ENCODE results near the gene KANSL1. TPM values are rescaled to one million over a fixed set of nuclear protein-coding genes. Genes with fewer than 3 reads are reported as not detected.
"Not testable (repeated sequence)": the region's sequence is repeated elsewhere in the genome, so short reads cannot be mapped to it uniquely, and the experiment has no call there.

The KANSL1 gene
- total and polyA plus RNA-seq, 2 experiments from 2014 or later = 37.3 to 84.3 TPM

- peaks cover 74% of the 10 kb centered on the region for H4K20me1 ChIP-seq (ENCODE audit: insufficient read depth, poor library complexity, severe bottlenecking)
- H3K4me2 ChIP-seq = peak overlapping the region; percentile 77
- H3K27me3 ChIP-seq = no peaks in the 10 kb centered on the region
- H3K4me1 ChIP-seq (ENCODE audit: insufficient read depth) = peaks cover 36% of the 10 kb centered on the region
- peak; percentile 67 for DNase-seq (ENCODE audit: low spot score)
- H3K9me2 ChIP-seq (replicated peaks; ENCODE audit: insufficient read depth) = no peaks in the 10 kb centered on the region
- no peaks in the 10 kb centered on the region for H3K36me3 ChIP-seq (replicated peaks; ENCODE audit: insufficient read depth, low read depth)
- no peak for TF ChIP-seq EZH2 (IDR thresholded peaks at IDR 0.05; ENCODE audit: borderline replicate concordance)
- TF ChIP-seq, protein P1, sequence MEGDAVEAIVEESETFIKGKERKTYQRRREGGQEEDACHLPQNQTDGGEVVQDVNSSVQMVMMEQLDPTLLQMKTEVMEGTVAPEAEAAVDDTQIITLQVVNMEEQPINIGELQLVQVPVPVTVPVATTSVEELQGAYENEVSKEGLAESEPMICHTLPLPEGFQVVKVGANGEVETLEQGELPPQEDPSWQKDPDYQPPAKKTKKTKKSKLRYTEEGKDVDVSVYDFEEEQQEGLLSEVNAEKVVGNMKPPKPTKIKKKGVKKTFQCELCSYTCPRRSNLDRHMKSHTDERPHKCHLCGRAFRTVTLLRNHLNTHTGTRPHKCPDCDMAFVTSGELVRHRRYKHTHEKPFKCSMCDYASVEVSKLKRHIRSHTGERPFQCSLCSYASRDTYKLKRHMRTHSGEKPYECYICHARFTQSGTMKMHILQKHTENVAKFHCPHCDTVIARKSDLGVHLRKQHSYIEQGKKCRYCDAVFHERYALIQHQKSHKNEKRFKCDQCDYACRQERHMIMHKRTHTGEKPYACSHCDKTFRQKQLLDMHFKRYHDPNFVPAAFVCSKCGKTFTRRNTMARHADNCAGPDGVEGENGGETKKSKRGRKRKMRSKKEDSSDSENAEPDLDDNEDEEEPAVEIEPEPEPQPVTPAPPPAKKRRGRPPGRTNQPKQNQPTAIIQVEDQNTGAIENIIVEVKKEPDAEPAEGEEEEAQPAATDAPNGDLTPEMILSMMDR (IDR thresholded peaks at IDR 0.05; ENCODE audit: poor library complexity) = no peak
- no peak for TF ChIP-seq EZH2phosphoT487 (IDR thresholded peaks at IDR 0.05; ENCODE audit: low read depth, severe bottlenecking, unreplicated experiment)
- H3K79me2 ChIP-seq = peaks cover 84% of the 10 kb centered on the region
- peak overlapping the region; percentile 67 for H2AFZ ChIP-seq
- H3K9me3 ChIP-seq (ENCODE audit: low read depth) = no peaks in the 10 kb centered on the region
- H3K4me3 ChIP-seq = peak overlapping the region; percentile 63
- H3K27ac ChIP-seq = peak overlapping the region; percentile 99
- 2% methylated on average over 20 of the region's 20 CpGs for WGBS (ENCODE audit: low lambda C conversion rate, missing lambda C conversion rate)
These were observed 1.7 kb downstream of the KANSL1 start for GRCh38 chr17:46191322-46192188.

DNA sequence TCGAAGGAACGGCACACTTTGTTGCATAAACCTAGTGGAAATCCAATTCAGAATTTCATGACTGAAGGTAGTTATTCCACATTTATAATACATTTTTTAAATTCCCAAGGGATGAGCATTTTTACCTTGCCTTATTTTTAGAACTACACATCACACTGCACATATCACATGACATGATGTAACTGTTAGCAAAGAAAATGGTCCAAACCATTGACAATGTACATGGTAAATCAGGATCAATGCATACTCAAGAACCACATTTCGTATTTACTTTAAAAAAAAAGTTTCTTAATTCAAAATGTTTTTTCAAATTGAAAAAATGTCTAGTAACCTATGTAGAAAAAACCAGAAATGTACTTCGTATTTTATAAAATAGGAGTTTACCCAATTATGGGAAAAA is 2.5 kb downstream of the KANSL1 start:
- TF ChIP-seq, protein P1 (IDR thresholded peaks at IDR 0.05; ENCODE audit: poor library complexity) = no peak
- TF ChIP-seq EZH2phosphoT487 (IDR thresholded peaks at IDR 0.05; ENCODE audit: low read depth, severe bottlenecking, unreplicated experiment) = no peak
- no peak for TF ChIP-seq EZH2 (IDR thresholded peaks at IDR 0.05; ENCODE audit: borderline replicate concordance)
- Histone ChIP-seq H3K27ac (peak overlapping the region; percentile 99), H3K27me3 (no peaks in the 10 kb centered on the region), H4K20me1 (ENCODE audit: insufficient read depth, poor library complexity, severe bottlenecking) (peaks cover 79% of the 10 kb centered on the region), H3K36me3 (replicated peaks; ENCODE audit: insufficient read depth, low read depth) (no peaks in the 10 kb centered on the region), H3K4me3 (peak overlapping the region; percentile 63), H3K79me2 (peaks cover 84% of the 10 kb centered on the region), H3K4me2 (peak overlapping the region; percentile 77), H3K9me2 (replicated peaks; ENCODE audit: insufficient read depth) (no peaks in the 10 kb centered on the region), H3K9me3 (ENCODE audit: low read depth) (no peaks in the 10 kb centered on the region), H2AFZ (no peak overlapping the region), H3K4me1 (ENCODE audit: insufficient read depth) (peaks cover 38% of the 10 kb centered on the region)
- DNase-seq (ENCODE audit: low spot score) = no peak
- WGBS (ENCODE audit: low lambda C conversion rate, missing lambda C conversion rate) = 58% methylated on average over 4 of the region's 4 CpGs

DNA sequence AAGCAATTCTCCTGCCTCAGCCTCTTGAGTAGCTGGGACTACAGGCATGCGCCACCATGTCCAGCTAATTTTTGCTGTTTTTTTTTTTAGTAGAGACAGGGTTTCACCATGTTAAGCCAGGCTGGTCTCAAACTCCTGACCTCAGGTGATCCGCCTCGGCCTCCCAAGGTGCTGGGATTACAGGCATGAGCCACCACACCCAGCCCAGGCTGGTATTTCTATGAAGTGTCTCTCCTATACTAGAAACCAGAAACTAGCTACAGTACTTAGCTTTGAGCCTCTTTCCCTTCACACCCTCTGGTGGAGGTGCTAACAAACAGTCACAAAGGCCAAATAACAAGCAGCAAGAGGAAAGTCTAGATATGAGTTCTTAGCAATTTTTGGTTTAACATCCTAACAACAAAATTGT is 6.4 kb downstream of the KANSL1 start:
- Histone ChIP-seq H4K20me1 (ENCODE audit: insufficient read depth, poor library complexity, severe bottlenecking) (peaks cover 100% of the 10 kb centered on the region), H3K4me1 (ENCODE audit: insufficient read depth) (peaks cover 43% of the 10 kb centered on the region), H3K4me2 (peak overlapping the region; percentile 4), H3K79me2 (peaks cover 100% of the 10 kb centered on the region)
- 85% methylated on average over 3 of the region's 3 CpGs for WGBS (ENCODE audit: low lambda C conversion rate, missing lambda C conversion rate)
- H3K27ac ChIP-seq; H3K27me3 ChIP-seq; H3K9me3 ChIP-seq (ENCODE audit: low read depth); H3K9me2 ChIP-seq (replicated peaks; ENCODE audit: insufficient read depth); H3K36me3 ChIP-seq (replicated peaks; ENCODE audit: insufficient read depth, low read depth); H2AFZ ChIP-seq; H3K4me3 ChIP-seq: not testable (repeated sequence)
- TF ChIP-seq, protein P1 (IDR thresholded peaks at IDR 0.05; ENCODE audit: poor library complexity) = peak; percentile 24
- DNase-seq (ENCODE audit: low spot score) = peak; percentile 37

Data from hepatocyte (in vitro differentiated cells).